OCI-LY7 (cell line): Measurements from ENCODE around the gene GSK3A. TPM values are rescaled to one million over a fixed set of nuclear protein-coding genes. Genes with fewer than 3 reads are reported as not detected.

Experiments used
- BruUV-seq: library from RNA; stranded (reverse); fragments of 400-500 nt; replicated peaks from 2 replicates; lab custom pipeline; 2021; lab: Mats Ljungman, UMichigan
- CTCF ChIA-PET: fragments of 300-600 bp; sonication (Branson Sonifier 250); formaldehyde crosslinking; loops from one replicate; lab custom pipeline; 2022; ENCODE audit warnings: antibody characterized with exemption; ENCODE audit not compliant: unreplicated experiment; lab: Charles Lee
- POLR2A ChIA-PET: fragments of 300-600 bp; sonication (Branson Sonifier 250); formaldehyde crosslinking; loops from one replicate; lab custom pipeline; 2022; ENCODE audit warnings: antibody characterized with exemption; lab: Charles Lee
- DNase-seq: peaks from one replicate; pipeline ENCODE4 v3.0.0-alpha.2; 2015; ENCODE audit warnings: low spot score
- H2AFZ ChIP-seq: fragments of 200-600 bp; sonication (generic), shearing (Covaris generic); 2 replicates; pipeline ENCODE4 v1.6.1; 2014; ENCODE audit warnings: mild to moderate bottlenecking, antibody characterized with exemption, low read length, moderate library complexity
- H3K27ac ChIP-seq: fragments of 200-600 bp; sonication (generic); 2 replicates; pipeline ENCODE4 v1.5.1; 2014; ENCODE audit warnings: mixed run types, low read depth, mild to moderate bottlenecking, moderate library complexity, low read length, inconsistent platforms; ENCODE audit not compliant: poor library complexity, severe bottlenecking
- H3K36me3 ChIP-seq: fragments of 200-600 bp; sonication (generic); 2 replicates; pipeline ENCODE4 v1.6.1; 2014; ENCODE audit warnings: mild to moderate bottlenecking, antibody characterized with exemption, low read length, moderate library complexity, mixed read lengths; ENCODE audit not compliant: insufficient read depth
- H3K4me1 ChIP-seq: fragments of 200-600 bp; sonication (generic); 2 replicates; pipeline ENCODE4 v1.5.1; 2014; ENCODE audit warnings: mild to moderate bottlenecking, low read length; ENCODE audit not compliant: insufficient read depth, poor library complexity, severe bottlenecking
- H3K4me2 ChIP-seq: fragments of 200-600 bp; sonication (generic); 2 replicates; pipeline ENCODE4 v1.6.1; 2014; ENCODE audit warnings: mild to moderate bottlenecking, low read length
- H3K4me3 ChIP-seq: fragments of 200-600 bp; sonication (generic); 2 replicates; pipeline ENCODE4 v1.5.1; 2014; ENCODE audit warnings: mild to moderate bottlenecking, low read depth, low read length; ENCODE audit not compliant: poor library complexity, severe bottlenecking
- H3K79me2 ChIP-seq: fragments of 200-600 bp; sonication (generic); 2 replicates; pipeline ENCODE4 v1.6.1; 2016; ENCODE audit warnings: low read depth, mild to moderate bottlenecking, low read length, moderate library complexity, mixed read lengths; ENCODE audit not compliant: insufficient read depth
- H3K9me2 ChIP-seq: fragments of 200-600 bp; sonication (generic); 2 replicates; pipeline ENCODE4 v1.6.1; 2016; ENCODE audit warnings: mild to moderate bottlenecking, low read length, mixed read lengths; ENCODE audit not compliant: insufficient read depth
- H3K9me3 ChIP-seq: fragments of 200-600 bp; sonication (generic); 2 replicates; pipeline ENCODE4 v1.6.1; 2014; ENCODE audit warnings: mild to moderate bottlenecking, mixed run types, low read length, mixed read lengths
- H4K20me1 ChIP-seq: fragments of 200-600 bp; sonication (generic); 2 replicates; pipeline ENCODE4 v1.6.1; 2014; ENCODE audit warnings: mild to moderate bottlenecking, antibody characterized with exemption, low read length, moderate library complexity, mixed read lengths; ENCODE audit not compliant: insufficient read depth
- EZH2phosphoT487 ChIP-seq: fragments of 200-600 bp; sonication (generic); IDR thresholded peaks from 2 replicates; pipeline ENCODE4 v1.6.1; 2018; ENCODE audit warnings: low read depth, borderline replicate concordance, mild to moderate bottlenecking, mixed run types, antibody characterized with exemption, low read length, moderate library complexity, mixed read lengths
- intact Hi-C: fragments of 100-400 bp; cut with micrococcal nuclease; formaldehyde crosslinking; loops from one replicate; pipeline ENCODE4 v1.10.0; 2022; ENCODE audit not compliant: unreplicated experiment
- total RNA-seq, 2 experiments: library from RNA; depleted of rRNA in 1 of 2; stranded (reverse); fragments of >200 nt in 1 of 2; shearing (Covaris generic) in 1 of 2; gene quantifications; 2 replicates each; pipeline ENCODE4 v1.2.3, GENCODE V29; 2014 to 2022
- TF ChIP-seq, protein P1 (sequence below): fragments of 200-600 bp; sonication (generic); conservative IDR thresholded peaks from 2 replicates; pipeline ENCODE4 v1.5.1; 2014; ENCODE audit warnings: mild to moderate bottlenecking, antibody characterized with exemption, low read length, moderate library complexity, mixed read lengths

The GSK3A gene
- total RNA-seq, 2 experiments from 2014 or later = 20.9 to 29.2 TPM

DNA sequence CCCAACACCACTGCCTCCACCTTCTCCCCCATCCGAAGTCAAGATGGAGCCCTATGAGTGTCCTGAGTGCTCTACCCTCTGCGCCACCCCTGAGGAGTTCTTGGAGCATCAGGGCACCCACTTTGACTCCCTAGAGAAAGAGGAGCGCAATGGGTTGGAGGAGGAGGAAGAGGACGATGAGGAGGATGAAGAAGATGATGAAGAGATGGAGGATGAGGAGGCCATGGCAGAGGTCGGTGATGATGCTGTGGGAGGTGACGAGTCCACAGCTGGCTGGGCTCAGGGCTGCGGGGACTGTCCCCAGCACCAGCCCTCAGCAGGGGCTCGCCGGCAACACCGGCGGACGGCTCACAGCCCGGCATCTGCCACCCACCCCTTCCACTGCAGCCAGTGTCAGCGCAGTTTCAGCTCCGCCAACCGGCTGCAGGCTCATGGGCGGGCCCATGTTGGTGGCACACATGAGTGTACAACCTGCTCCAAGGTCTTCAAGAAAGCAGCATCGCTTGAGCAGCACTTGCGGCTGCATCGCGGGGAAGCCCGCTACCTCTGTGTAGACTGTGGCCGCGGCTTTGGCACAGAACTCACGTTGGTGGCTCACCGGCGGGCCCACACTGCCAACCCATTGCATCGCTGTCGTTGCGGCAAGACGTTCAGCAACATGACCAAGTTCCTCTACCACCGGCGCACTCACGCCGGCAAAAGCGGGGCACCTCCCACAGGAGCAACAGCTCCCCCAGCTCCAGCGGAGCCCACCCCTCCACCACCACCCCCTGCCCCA, 17.3 kb downstream of the GSK3A start:
- Histone ChIP-seq H3K9me2 (no peaks in the 10 kb centered on the region), H3K4me3 (no peak overlapping the region), H2AFZ (no peak overlapping the region), H3K4me1 (peaks cover 11% of the 10 kb centered on the region), H3K36me3 (peaks cover 70% of the 10 kb centered on the region), H3K79me2 (peaks cover 27% of the 10 kb centered on the region), H3K27ac (no peak overlapping the region), H3K4me2 (no peak overlapping the region), H4K20me1 (no peaks in the 10 kb centered on the region), H3K9me3 (no peaks in the 10 kb centered on the region)
- DNase-seq = no peak
- ChIA-PET POLR2A (no interaction called here), CTCF (no interaction called here)
- BruUV-seq = no TSS peak
- intact Hi-C loops = no loop called here
- no peak for TF ChIP-seq EZH2phosphoT487
- TF ChIP-seq, protein P1, sequence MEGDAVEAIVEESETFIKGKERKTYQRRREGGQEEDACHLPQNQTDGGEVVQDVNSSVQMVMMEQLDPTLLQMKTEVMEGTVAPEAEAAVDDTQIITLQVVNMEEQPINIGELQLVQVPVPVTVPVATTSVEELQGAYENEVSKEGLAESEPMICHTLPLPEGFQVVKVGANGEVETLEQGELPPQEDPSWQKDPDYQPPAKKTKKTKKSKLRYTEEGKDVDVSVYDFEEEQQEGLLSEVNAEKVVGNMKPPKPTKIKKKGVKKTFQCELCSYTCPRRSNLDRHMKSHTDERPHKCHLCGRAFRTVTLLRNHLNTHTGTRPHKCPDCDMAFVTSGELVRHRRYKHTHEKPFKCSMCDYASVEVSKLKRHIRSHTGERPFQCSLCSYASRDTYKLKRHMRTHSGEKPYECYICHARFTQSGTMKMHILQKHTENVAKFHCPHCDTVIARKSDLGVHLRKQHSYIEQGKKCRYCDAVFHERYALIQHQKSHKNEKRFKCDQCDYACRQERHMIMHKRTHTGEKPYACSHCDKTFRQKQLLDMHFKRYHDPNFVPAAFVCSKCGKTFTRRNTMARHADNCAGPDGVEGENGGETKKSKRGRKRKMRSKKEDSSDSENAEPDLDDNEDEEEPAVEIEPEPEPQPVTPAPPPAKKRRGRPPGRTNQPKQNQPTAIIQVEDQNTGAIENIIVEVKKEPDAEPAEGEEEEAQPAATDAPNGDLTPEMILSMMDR = no peak

DNA sequence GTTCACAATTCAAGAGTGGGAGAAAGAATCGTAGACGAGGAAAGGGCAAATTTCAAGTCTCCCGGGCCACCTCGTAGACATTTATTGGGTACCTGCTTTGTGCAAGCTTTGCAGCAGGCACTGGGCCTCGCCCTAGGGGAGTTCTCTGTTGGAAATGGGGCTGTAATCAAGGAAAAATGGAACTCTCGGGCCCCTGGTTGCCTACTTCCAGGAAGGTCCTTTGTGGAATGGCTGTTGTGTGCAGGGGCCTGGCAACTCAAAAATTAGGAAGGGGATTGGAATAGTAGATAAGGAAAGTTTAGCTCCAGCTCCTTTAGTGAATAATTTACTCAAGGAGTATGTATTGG, 21.7 kb downstream of the GSK3A start:
- Histone ChIP-seq H4K20me1 (peaks cover 7% of the 10 kb centered on the region; the same call in 1 of the 2 replicates), H2AFZ (peak overlapping the region; percentile 44; the same call in 1 of the 2 replicates), H3K79me2 (peaks cover 45% of the 10 kb centered on the region), H3K9me2 (no peaks in the 10 kb centered on the region), H3K27ac (peak overlapping the region; percentile 29), H3K4me3 (peak overlapping the region; percentile 82), H3K9me3 (no peaks in the 10 kb centered on the region), H3K4me2 (peak overlapping the region; percentile 93), H3K36me3 (peaks cover 28% of the 10 kb centered on the region), H3K4me1 (peaks cover 38% of the 10 kb centered on the region)
- ChIA-PET POLR2A (interaction anchor here (1.5 to 2.8 kb wide), 2 partner anchors 14 to 22 kb away, joined by 4 to 7 read pairs; partner anchors contain the start of gene GSK3A), CTCF (no interaction called here)
- intact Hi-C loops = no loop called here
- TF ChIP-seq, protein P1 = no peak
- TF ChIP-seq EZH2phosphoT487 = no peak
- no peak for DNase-seq
- no TSS peak for BruUV-seq
